ENCODE measurements around the gene SRPX.
A peak's percentile ranks its signal among the peaks of the same experiment; 100 is the strongest.

SRPX gene

GRCh38 chrX:38170556-38170955 lies 50.1 kb downstream of the SRPX start:
- ChIA-PET CTCF (interaction anchor here (1.0 to 1.2 kb wide), 2 partner anchors 30 to 239 kb away, joined by 3 read pairs; no protein-coding TSS in a partner anchor), POLR2A (no interaction called here)
- TF ChIP-seq CTCF (IDR thresholded peaks at IDR 0.05; ENCODE audit: control extremely low read depth, extremely low read depth, low read depth, missing control alignments): no peak
- DNase-seq (ENCODE audit: extremely low spot score): no peak

- DNase-seq (ENCODE audit: extremely low spot score): peak; percentile 21
- TF ChIP-seq CTCF (IDR thresholded peaks at IDR 0.05; ENCODE audit: control extremely low read depth, extremely low read depth, low read depth, missing control alignments): peak; percentile 5
- ChIA-PET CTCF (interaction anchor here (0.8 to 2.6 kb wide), 17 partner anchors 9 to 421 kb away, joined by 3 to 16 read pairs (median 4); partner anchors contain the start of gene RPGR), POLR2A (no interaction called here)
Observed at GRCh38 chrX:38166478-38167083, 54.1 kb downstream of the SRPX start.

- DNase-seq (ENCODE audit: extremely low spot score): no peak
- POLR2A ChIA-PET: no interaction called here
- TF ChIP-seq CTCF (IDR thresholded peaks at IDR 0.05; ENCODE audit: control extremely low read depth, extremely low read depth, low read depth, missing control alignments): no peak
- CTCF ChIA-PET: no interaction called here
Observed at GRCh38 chrX:38165023-38165422, 55.6 kb downstream of the SRPX start.

GRCh38 chrX:38163193-38163592 lies 57.5 kb downstream of the SRPX start:
- no peak for TF ChIP-seq CTCF (IDR thresholded peaks at IDR 0.05; ENCODE audit: control extremely low read depth, extremely low read depth, low read depth, missing control alignments)
- CTCF ChIA-PET: interaction anchor here (1.4 kb wide), 1 partner anchor 417 kb away, joined by 3 read pairs; no protein-coding TSS in a partner anchor
- DNase-seq (ENCODE audit: extremely low spot score): no peak
- POLR2A ChIA-PET: no interaction called here

- DNase-seq (ENCODE audit: extremely low spot score): no peak
- ChIA-PET POLR2A (no interaction called here), CTCF (interaction anchor here (2.0 kb wide), 1 partner anchor 9 kb away, joined by 5 read pairs; no protein-coding TSS in a partner anchor)
- TF ChIP-seq CTCF (IDR thresholded peaks at IDR 0.05; ENCODE audit: control extremely low read depth, extremely low read depth, low read depth, missing control alignments): no peak
Observed at GRCh38 chrX:38156838-38157237, 63.8 kb downstream of the SRPX start.

GRCh38 chrX:38154818-38155217 lies 65.9 kb downstream of the SRPX start:
- POLR2A ChIA-PET: no interaction called here
- CTCF ChIA-PET: no interaction called here
- TF ChIP-seq CTCF (IDR thresholded peaks at IDR 0.05; ENCODE audit: control extremely low read depth, extremely low read depth, low read depth, missing control alignments): no peak
- DNase-seq (ENCODE audit: extremely low spot score): no peak
